Astrocyte (in vitro differentiated cells and primary cell): ENCODE data around the gene TNP1.

Source experiments
- EZH2 ChIP-seq: IDR thresholded peaks from 2 replicates; pipeline ENCODE4 v1.6.1; 2012; ENCODE audit warnings: mild to moderate bottlenecking, low read length, inconsistent platforms; ENCODE audit not compliant: insufficient read depth
- TF ChIP-seq, protein P1 (sequence below): IDR thresholded peaks from 2 replicates; pipeline ENCODE4 v1.5.1; 2011; ENCODE audit warnings: low read depth, mild to moderate bottlenecking, inconsistent platforms, low read length, moderate library complexity; ENCODE audit not compliant: insufficient read depth

DNA sequence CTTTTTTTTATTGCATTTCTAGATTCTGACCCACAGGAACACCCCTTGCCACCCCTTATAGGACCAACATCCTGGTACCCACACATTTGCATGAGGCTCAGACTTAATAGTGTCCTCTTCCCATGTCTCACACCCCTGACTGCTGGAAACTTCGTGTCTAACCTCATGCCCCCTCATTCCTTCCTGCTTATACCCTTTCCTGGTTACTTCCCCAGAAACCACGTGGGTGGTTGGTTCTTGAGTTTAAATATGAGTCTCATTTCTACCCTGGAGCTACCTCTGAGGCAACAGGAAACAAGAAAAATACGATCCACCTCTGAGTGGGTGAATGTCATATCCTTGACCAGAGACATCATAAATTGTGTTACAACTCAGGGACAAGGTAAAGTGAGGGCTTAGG, 1.6 kb downstream of the TNP1 start:
- TF ChIP-seq, protein P1, sequence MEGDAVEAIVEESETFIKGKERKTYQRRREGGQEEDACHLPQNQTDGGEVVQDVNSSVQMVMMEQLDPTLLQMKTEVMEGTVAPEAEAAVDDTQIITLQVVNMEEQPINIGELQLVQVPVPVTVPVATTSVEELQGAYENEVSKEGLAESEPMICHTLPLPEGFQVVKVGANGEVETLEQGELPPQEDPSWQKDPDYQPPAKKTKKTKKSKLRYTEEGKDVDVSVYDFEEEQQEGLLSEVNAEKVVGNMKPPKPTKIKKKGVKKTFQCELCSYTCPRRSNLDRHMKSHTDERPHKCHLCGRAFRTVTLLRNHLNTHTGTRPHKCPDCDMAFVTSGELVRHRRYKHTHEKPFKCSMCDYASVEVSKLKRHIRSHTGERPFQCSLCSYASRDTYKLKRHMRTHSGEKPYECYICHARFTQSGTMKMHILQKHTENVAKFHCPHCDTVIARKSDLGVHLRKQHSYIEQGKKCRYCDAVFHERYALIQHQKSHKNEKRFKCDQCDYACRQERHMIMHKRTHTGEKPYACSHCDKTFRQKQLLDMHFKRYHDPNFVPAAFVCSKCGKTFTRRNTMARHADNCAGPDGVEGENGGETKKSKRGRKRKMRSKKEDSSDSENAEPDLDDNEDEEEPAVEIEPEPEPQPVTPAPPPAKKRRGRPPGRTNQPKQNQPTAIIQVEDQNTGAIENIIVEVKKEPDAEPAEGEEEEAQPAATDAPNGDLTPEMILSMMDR: no peak
- no peak for TF ChIP-seq EZH2
